PC-9 (cell line): ENCODE data around the gene OR10A2.

Source experiments
- CTCF ChIP-seq: fragments of 200-600 bp; sonication (generic); conservative IDR thresholded peaks from 2 replicates; pipeline ENCODE4 v1.6.1; 2017; ENCODE audit warnings: mixed run types, antibody characterized with exemption, mild to moderate bottlenecking, moderate library complexity
- EZH2 ChIP-seq: fragments of 200-600 bp; sonication (generic); IDR thresholded peaks from 2 replicates; pipeline ENCODE4 v1.8.0; 2017; ENCODE audit warnings: antibody characterized with exemption, low read depth

GRCh38 chr11:6817694-6818093, 45.2 kb upstream of the OR10A2 start:
- no peak for TF ChIP-seq EZH2
- no peak for TF ChIP-seq CTCF
